AG04449 (cell line): ENCODE measurements around the gene EML5.

Experiments
- CTCF ChIA-PET: fragments of 350-600 bp; formaldehyde crosslinking; extraction: SDS; loops from one replicate; lab custom pipeline; 2021; ENCODE audit warnings: antibody characterized with exemption; lab: Yijun Ruan, JAX
- POLR2A ChIA-PET: fragments of 400-600, 350-600 bp; formaldehyde crosslinking; extraction: SDS; loops from one replicate; lab custom pipeline; 2020; ENCODE audit warnings: antibody characterized with exemption, inconsistent platforms; lab: Yijun Ruan, JAX
- DNase-seq: peaks from one replicate; pipeline ENCODE4 v3.0.0-alpha.2; 2010; ENCODE audit warnings: low read depth, low spot score
- H3K4me3 ChIP-seq: 2 replicates; pipeline ENCODE4 v1.5.1; 2011; ENCODE audit warnings: low read depth, mild to moderate bottlenecking, control low read depth, low read length
- TF ChIP-seq, protein P1 (sequence below): IDR thresholded peaks from one replicate; pipeline ENCODE4 v1.5.1; 2011; ENCODE audit warnings: mild to moderate bottlenecking, moderate library complexity, low read length, control low read depth, inconsistent platforms; ENCODE audit not compliant: insufficient read depth; ENCODE audit errors: missing control alignments

EML5 gene

DNA sequence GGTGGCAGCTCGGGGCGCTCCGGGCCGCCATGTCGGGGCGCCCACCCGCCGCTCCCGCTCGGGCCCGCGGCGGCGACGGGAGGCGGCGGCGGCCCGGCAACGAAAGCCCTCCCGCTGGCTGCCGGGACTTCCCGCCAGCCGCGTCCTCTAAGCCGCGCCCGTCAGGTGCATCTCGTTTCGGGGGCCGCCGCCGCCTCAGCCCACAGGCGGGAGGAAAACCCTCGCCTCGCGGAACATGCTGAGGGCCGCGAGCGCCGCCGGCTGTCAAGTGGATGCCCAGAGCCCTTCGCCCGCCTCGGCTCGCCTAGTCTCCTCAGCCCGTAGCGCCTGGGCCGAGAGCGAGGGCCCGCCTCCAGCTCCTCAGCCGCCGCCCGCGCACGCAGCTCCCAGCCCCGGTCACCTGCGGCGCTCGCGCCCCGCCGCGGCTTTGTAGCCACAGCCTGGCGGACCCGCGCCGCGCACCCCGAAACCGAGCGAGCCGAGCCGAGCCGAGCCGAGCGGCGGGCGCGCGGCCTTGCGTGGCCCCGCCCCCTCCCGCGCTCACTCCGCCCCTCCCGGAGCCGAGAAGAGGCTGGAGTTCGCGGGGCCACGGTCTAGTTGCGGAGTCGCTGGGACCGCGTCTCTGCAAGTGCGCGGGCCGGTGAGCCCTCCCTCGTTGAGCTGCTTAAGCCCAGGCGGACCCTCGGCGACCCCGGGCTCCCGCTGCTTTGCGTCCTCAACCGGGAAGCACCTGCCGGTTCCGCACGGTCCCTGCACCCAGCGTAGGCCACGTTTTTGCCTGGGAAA, at the start of gene EML5:
EML5 (minus strand) TSS at position 481 of the 786 bp plus-strand sequence; CDS start at position 31, 450 bp downstream.
- peak within 1 kb of the TSS; percentile 72 for H3K4me3 ChIP-seq
- no peak for DNase-seq
- CTCF ChIA-PET: interaction anchor here (1.1 to 2.8 kb wide), 7 partner anchors 9 to 221 kb away, joined by 3 to 14 read pairs (median 4); partner anchors contain the start of gene TTC8
- TF ChIP-seq, protein P1, sequence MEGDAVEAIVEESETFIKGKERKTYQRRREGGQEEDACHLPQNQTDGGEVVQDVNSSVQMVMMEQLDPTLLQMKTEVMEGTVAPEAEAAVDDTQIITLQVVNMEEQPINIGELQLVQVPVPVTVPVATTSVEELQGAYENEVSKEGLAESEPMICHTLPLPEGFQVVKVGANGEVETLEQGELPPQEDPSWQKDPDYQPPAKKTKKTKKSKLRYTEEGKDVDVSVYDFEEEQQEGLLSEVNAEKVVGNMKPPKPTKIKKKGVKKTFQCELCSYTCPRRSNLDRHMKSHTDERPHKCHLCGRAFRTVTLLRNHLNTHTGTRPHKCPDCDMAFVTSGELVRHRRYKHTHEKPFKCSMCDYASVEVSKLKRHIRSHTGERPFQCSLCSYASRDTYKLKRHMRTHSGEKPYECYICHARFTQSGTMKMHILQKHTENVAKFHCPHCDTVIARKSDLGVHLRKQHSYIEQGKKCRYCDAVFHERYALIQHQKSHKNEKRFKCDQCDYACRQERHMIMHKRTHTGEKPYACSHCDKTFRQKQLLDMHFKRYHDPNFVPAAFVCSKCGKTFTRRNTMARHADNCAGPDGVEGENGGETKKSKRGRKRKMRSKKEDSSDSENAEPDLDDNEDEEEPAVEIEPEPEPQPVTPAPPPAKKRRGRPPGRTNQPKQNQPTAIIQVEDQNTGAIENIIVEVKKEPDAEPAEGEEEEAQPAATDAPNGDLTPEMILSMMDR: peak; percentile 28
- POLR2A ChIA-PET: interaction anchor here (1.5 kb wide), 1 partner anchor 32 kb away, joined by 6 read pairs; the partner anchor contains the start of gene TTC8

DNA sequence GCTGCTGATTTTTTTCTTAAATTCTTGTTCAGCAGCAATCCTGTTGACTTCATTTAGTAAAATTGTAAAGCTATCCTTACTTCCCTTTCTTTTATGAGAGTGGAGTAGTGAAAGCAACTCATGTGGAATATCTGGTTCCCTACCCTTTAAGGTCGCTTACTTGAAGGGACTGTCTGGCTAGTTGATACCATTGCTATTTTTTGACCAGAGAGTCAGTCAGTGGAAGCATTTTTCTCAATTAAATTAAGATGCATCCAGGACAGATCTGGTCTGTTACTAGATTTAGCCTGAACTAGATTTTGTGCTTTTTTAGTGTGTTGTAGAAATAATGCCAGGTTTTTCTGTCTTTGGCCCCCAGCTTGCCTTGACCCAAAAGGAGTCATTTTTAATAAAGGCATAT, 49.7 kb upstream of the EML5 start:
- TF ChIP-seq, protein P1: no peak
- CTCF ChIA-PET: no interaction called here
- no peak overlapping the region for H3K4me3 ChIP-seq
- no peak for DNase-seq
- POLR2A ChIA-PET: interaction anchor here (1.4 kb wide), 1 partner anchor 18 kb away, joined by 6 read pairs; the partner anchor contains the start of gene TTC8

DNA sequence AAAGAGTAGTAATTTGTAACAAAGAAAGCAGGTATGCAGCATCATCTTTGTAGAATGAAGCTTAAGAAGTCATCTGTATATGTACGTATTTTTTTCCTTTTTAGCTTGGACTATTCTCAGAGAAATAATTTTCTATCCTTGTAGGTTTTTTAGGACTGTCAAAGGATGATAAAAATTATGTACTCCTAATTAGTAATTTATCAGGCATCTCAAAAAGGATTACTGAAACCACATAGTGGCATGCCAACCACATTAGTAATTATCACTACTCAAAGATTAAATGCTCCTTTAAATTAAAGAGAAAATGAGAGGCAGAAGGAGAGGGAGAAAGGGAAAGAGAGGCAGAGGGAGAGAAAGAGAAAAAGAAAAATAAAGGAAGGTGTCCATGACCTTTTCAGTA, 49.0 kb upstream of the EML5 start:
- TF ChIP-seq, protein P1: no peak
- ChIA-PET CTCF (no interaction called here), POLR2A (interaction anchor here (1.4 kb wide), 1 partner anchor 17 kb away, joined by 6 read pairs; the partner anchor contains the start of gene TTC8)
- no peak for DNase-seq
- H3K4me3 ChIP-seq: no peak overlapping the region

DNA sequence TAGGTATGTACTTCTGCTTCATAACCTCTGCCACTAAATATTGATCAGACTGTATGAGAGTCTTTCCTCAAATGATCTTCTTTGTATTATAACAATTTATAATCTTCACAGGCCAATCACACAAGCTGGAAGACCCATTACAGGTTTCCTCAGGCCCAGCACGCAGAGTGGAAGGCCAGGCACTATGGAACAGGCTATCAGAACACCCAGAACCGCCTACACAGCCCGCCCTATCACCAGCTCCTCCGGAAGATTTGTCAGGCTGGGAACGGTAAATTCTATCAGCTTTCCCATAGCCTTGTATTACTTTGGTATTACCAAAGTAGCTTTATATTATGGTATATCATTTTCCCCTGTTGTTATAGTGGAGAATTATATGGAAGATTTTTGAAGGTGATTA, 48.2 kb upstream of the EML5 start:
- H3K4me3 ChIP-seq: no peak overlapping the region
- ChIA-PET CTCF (interaction anchor here (1.0 kb wide), 1 partner anchor 37 kb away, joined by 3 read pairs; no protein-coding TSS in a partner anchor), POLR2A (interaction anchor here (1.4 kb wide), 1 partner anchor 17 kb away, joined by 6 read pairs; the partner anchor contains the start of gene TTC8)
- no peak for DNase-seq
- TF ChIP-seq, protein P1: no peak

DNA sequence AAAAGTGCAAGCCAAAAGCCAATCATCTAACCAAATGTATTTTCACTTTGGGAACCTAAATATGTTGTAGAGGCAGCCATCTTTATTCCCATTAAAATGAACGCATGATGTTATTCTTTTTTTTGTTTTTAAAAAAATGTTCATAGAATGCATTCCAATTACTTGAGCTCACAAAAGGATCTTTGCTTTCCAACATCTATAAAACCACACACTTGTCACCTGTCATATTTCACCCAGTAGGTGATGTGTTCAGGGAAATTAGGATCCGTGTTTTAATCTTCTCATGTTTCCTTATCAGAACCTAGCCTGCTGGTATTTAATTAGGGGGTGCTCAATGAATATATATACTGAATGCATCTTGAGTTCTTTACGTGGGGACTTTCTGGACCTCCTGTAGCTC, 45.3 kb upstream of the EML5 start:
- H3K4me3 ChIP-seq: no peak overlapping the region
- CTCF ChIA-PET: interaction anchor here (1.6 to 2.6 kb wide), 4 partner anchors 11 to 171 kb away, joined by 5 to 10 read pairs (median 6); partner anchors contain the start of gene TTC8
- DNase-seq: no peak
- POLR2A ChIA-PET: no interaction called here
- TF ChIP-seq, protein P1: no peak

DNA sequence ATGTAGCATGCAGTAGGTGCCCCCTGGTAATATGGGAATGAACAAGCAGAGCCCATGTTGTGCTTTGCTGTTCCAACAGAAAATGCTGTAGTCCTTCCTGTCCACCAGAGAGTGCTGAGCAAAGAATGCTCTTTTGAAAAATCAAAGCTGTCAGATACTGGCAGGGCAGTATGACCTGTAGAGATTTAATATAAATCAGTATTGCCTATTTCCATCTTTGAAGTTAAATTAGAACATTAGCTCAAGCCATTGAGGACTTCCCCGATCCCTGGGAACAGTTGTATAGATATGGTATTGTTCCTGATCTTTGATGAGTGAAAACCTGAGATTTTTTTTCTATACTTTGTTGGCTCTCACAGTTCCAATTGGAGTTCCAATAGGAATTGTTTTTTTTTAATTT, 44.7 kb upstream of the EML5 start:
- no peak overlapping the region for H3K4me3 ChIP-seq
- ChIA-PET POLR2A (no interaction called here), CTCF (interaction anchor here (2.0 to 2.6 kb wide), 2 partner anchors 13 to 171 kb away, joined by 5 to 10 read pairs; no protein-coding TSS in a partner anchor)
- TF ChIP-seq, protein P1: no peak
- no peak for DNase-seq
